Activated naive CD8-positive, alpha-beta T cell (primary cell): Measurements from ENCODE around the gene TBC1D22A.

Source experiments
- H3K27ac Mint-ChIP-seq: one replicate; pipeline ENCODE4 v1.8.0; 2021; ENCODE audit warnings: mixed read lengths
- H3K27me3 Mint-ChIP-seq: one replicate; pipeline ENCODE4 v1.8.0; 2021; ENCODE audit warnings: mixed read lengths
- H3K36me3 Mint-ChIP-seq: one replicate; pipeline ENCODE4 v1.8.0; 2021; ENCODE audit warnings: mixed read lengths
- H3K4me1 Mint-ChIP-seq: one replicate; pipeline ENCODE4 v1.8.0; 2021; ENCODE audit warnings: low read depth, mixed read lengths
- H3K4me3 Mint-ChIP-seq: one replicate; pipeline ENCODE4 v1.8.0; 2021; ENCODE audit warnings: mild to moderate bottlenecking, mixed read lengths
- H3K9me3 Mint-ChIP-seq: one replicate; pipeline ENCODE4 v1.8.0; 2021; ENCODE audit warnings: low read depth, mixed read lengths

Gene TBC1D22A

DNA sequence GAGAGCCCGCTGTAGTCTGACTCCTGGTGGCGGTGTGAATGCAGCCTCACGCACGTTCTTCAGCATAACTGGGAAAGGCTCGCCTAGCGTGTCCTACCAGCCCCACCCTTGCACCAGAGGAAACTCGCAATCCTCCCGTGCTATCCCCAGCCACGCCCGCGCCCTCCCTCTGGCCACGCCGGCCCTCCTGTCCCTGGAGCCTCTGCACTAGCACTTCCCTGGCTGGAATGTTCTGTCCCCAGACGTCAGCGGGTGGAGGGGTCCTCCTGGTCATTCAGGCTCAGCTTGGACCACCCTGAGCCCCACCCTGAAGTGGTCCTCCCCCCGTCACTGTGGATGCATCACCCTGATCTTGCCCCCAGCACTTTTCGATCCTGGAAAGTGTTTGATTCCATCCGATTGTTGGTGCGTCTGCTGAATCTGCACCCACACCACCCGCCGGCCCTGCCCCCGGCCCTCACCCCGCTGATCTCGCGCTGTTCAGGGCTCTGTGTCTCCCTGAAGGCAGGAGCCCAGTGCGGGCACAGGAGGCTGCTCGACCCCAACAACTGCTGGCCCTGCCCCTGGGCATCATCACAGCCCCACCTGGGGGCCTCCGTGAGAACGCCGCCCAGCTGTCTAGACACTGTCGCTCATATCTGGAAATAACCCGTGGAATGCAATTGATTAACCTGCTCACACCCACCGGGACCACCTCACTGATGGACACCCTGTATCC, 437.0 kb downstream of the TBC1D22A start:
- Mint-ChIP-seq H3K27me3 (no peaks in the 10 kb centered on the region), H3K36me3 (no peaks in the 10 kb centered on the region), H3K4me1 (no peaks in the 10 kb centered on the region), H3K4me3 (no peak overlapping the region), H3K9me3 (no peaks in the 10 kb centered on the region), H3K27ac (no peak overlapping the region)

DNA sequence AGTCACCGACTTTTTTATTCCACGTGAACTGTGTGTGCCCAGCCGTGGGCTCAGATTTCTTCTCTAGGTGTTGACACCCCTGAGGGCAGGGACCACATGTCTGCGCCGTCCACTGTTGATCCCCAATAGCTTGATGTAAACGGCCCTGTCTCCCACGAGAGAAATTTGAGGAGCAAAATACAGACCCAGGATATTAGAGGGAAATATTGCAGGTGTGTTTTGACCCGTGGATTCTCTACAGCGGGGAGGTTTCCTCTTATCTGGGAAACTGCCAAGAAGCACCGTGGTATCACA, 437.5 kb downstream of the TBC1D22A start:
- Mint-ChIP-seq H3K9me3 (no peaks in the 10 kb centered on the region), H3K27me3 (no peaks in the 10 kb centered on the region), H3K27ac (no peak overlapping the region), H3K4me3 (no peak overlapping the region), H3K36me3 (no peaks in the 10 kb centered on the region), H3K4me1 (no peaks in the 10 kb centered on the region)

DNA sequence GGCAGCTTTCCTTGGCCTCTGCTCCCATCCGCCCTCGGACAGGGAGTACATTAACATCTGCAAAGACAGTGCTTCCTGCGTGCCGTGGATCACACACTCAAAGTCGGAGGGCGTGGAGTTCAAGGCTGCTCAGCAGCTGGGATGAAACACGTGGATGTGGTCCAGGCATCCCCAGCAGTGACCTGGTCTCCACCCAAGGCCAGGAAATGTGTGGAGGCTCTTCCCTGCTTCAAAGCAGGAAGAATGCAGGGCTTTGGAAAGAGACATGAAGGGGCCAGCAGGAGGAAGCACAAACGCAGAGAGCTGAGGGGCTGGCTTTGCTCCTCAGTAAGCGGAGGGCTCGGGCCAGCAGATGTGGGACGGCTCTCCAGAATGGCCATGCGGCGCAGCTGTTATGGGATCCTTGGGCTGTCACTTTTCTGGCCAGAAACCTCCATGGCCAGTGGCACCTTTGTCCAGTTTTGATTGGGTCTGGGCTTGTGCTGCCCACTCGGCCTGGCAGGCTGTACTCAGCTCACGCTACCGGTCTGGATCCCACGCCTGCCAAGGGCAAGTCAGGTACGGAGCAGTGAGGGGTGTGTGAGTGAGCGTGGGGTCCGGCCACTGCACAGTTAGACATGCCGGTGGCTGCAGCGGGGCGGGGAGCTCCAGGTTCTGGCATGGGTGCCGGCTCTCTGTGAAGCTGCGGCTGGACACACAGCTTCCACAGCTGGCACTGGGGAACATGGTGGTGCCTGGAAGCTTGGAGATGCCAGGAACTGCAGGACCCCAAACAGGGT, 438.0 kb downstream of the TBC1D22A start:
- no peaks in the 10 kb centered on the region for H3K27me3 Mint-ChIP-seq

DNA sequence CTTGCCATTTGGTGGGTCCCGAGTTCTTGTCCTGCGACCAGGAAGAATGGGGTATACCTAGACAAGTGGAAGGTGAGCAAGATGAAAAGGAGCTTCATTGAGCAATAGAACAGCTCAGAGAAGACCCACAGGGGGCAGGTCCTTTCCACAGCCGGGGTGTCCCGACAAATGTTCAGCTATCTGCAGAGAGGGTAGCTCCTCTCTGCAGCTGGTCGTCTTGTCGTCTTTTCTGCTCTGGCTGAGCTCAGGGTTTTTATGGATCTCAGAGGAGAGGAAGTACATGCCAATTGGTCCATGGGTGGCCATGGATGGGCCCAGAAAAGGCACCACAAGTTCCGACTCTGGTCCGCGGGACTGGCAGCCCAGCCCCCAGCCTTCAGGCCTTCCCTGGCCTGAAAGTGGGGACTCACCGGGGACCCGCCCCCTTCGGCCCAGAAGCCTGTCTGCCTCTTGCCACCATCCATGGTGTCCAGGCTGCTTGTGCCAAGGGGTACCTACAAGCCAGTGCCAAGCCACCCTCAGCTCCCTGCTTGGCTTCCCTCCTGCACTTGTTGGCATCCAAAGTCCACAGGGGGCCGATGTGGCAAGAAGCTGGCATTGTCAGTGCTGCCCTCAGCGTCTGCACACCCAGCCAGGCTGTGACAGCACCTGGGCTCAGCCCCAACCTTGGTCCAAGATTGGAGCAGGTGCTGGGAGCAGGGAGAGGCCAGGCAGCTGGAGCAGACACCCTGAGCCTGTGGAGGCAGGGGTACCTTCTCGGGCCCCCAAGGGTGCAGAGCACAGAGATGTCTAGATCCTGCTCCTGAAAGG, 438.9 kb downstream of the TBC1D22A start:
- Mint-ChIP-seq H3K27me3 (no peaks in the 10 kb centered on the region), H3K36me3 (no peaks in the 10 kb centered on the region), H3K4me1 (no peaks in the 10 kb centered on the region), H3K9me3 (no peaks in the 10 kb centered on the region), H3K27ac (no peak overlapping the region), H3K4me3 (no peak overlapping the region)

More for the DNA sequence above, 438.0 kb downstream of the TBC1D22A start:
- Mint-ChIP-seq H3K27ac (no peak overlapping the region), H3K4me1 (no peaks in the 10 kb centered on the region), H3K9me3 (no peaks in the 10 kb centered on the region), H3K4me3 (no peak overlapping the region), H3K36me3 (no peaks in the 10 kb centered on the region)

DNA sequence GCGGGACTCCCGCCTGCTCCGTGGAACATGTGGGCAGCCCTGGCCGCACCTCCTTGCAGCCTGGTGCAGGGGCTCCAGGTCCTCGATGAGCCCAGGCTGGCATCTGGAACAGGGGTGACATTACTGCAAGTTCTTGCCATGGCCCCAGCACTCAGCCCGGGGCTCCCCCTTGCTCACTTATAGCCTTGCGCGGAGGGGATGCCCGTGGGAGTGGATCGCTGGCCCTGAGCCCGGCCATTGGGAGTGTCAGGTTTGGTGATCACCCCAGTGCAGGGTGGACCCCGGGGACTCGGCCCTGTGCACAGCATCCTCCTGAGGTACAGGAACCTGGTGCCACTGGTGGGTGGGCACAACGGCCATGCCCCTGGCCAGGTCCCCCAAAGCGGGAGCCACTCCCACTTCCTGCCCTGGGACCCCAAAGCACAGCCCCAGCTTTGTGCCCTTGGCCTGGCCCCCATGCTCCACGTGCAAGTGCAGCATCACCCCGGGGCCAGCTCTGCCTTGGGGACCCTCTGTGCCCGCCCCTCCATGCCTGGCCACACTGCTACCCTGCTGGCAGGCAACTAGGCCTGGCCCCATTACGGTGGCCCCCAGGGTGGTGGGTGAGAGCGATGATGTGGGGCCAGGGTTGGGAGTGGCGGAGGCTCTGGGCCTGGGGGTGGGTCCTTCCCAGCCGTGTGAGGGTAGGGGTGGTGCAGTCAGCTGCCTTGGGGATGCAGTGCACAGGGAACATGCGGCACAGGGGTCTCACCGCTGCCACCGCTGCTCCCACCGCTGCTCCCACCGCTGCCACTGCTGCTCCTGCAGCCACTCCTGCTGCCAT, 439.8 kb downstream of the TBC1D22A start:
- no peak overlapping the region for H3K27ac Mint-ChIP-seq
- H3K36me3 Mint-ChIP-seq = no peaks in the 10 kb centered on the region
- H3K27me3 Mint-ChIP-seq = no peaks in the 10 kb centered on the region
- H3K9me3 Mint-ChIP-seq = no peaks in the 10 kb centered on the region
- H3K4me1 Mint-ChIP-seq = no peaks in the 10 kb centered on the region
- no peak overlapping the region for H3K4me3 Mint-ChIP-seq

DNA sequence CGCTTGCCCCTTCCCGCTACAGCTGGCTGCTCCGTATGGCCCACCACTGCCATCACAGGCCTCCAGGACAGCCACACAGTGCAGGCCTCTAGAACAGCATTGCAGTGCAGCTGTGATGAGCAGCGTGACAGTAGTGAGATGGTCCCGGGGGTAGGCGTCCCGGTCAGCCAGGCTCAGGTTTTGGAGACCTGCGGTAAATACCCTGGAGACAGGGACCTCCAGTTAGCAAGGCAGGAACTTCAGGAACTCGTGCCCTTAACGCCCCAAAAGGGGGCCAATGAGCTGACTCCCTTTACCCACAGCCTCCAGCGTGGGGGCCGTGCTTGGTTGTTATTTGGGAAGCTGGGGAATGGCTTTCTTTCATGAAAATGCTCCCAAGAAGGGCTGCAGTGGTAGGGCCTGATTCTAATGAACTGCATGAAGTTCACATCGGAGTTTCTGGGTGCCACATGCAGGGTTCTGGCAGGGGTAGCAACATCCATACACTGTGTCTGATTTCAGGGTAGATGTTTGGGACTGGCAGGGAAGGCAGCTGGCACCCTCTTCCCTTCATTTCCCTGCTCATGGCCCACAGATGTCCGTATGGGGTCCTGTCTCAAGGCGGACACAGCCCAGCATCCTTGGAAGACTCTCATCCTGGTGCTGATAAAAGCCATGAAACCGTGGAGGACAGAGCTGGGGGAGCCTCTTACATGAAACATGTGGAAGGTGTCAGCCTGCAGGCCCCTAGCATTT, 440.5 kb downstream of the TBC1D22A start:
- no peaks in the 10 kb centered on the region for H3K4me1 Mint-ChIP-seq
- no peaks in the 10 kb centered on the region for H3K9me3 Mint-ChIP-seq
- no peaks in the 10 kb centered on the region for H3K36me3 Mint-ChIP-seq
- H3K27ac Mint-ChIP-seq = no peak overlapping the region
- no peak overlapping the region for H3K4me3 Mint-ChIP-seq
- H3K27me3 Mint-ChIP-seq = no peaks in the 10 kb centered on the region

DNA sequence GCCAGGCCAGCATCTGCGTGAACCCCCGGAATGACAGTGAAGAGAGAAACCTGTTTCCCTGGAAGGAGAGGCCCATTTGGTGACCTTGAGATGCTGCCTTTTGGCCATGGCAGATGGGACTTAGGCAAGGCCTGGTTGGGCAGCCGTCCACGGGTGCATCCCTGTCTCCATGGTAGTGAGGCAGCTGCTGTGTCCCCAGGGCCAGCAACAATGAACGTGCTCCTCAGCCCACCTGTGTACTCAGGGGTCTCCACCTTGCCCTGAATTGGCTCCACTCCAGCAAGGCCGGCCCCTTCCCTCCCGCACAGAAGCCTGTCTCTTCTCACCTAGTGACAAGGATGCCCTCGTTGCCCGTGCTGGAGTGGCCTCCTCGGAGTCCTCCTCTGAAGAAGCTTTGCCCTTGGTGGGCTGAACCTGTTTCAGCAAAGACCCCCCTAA, 441.1 kb downstream of the TBC1D22A start:
- no peaks in the 10 kb centered on the region for H3K27me3 Mint-ChIP-seq
- no peak overlapping the region for H3K27ac Mint-ChIP-seq
- no peaks in the 10 kb centered on the region for H3K4me1 Mint-ChIP-seq
- no peaks in the 10 kb centered on the region for H3K9me3 Mint-ChIP-seq
- H3K4me3 Mint-ChIP-seq = no peak overlapping the region
- H3K36me3 Mint-ChIP-seq = no peaks in the 10 kb centered on the region

DNA sequence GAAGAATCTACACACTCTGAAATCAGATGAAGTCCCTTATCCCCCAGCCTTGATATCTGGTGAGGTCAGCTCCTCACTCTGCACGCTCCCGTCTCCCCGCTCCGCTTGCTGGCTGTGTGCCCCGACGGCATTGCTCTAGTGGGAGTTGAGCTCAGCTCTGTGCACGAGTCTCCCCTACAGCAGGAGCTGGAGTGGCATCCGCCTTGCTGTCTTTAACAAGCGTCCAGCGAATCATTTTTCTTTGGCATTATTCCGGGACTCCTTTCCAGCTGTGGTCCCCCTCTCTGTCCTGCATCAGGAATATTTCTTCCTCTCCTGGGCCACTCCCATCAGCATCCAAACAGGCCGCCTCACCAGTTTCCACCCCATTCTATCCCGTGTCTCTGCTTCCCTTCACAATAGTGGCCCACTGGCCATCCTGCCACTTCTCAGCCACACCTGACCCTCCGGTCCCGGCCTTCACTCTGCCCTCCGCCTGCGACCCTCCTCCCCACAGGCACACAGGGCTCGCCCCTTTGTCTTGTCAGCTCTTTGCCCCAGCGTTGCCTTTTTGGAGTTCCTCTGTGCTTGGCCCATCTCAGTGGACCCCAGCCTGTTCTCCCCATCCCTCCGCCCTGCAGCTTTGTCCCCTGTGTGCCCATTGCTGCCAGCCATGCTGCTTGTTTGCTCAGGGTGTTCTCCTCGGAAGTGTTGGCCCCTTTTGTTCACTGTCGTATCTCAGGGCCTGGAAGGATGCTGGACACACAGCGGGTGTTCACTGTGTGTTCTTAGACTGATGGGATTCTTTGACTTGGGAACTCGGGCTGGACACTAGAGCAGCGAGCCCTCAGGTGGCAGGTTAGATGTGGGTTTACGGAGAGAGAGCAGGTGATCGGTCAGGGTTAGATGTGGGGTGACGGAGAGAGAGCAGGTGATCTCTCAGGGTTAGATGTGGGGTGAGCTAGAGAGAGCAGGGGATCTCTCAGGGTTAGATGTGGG, 441.8 kb downstream of the TBC1D22A start:
- Mint-ChIP-seq H3K27me3 (no peaks in the 10 kb centered on the region), H3K36me3 (no peaks in the 10 kb centered on the region), H3K27ac (no peak overlapping the region), H3K4me3 (no peak overlapping the region), H3K9me3 (no peaks in the 10 kb centered on the region), H3K4me1 (no peaks in the 10 kb centered on the region)

DNA sequence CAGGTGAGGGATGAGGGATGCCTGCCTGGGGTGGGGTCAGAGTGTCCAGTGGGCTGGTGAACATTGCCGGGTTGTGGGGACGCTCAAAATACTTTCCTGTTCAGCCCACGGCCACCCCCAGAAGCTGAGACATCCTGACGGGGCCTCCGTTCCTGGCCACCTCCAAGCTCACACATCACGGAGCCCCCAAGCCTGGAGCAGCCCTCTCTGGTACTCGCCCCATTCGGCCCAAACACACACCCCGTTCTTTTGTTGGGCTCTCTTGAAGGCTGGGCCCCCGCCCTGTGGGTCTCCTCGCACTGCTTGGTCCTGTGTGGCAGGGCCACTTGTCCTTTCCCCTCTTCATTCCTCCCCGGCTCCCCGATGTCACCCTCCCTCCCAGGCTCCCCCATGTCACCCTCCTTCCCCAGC, 442.6 kb downstream of the TBC1D22A start:
- Mint-ChIP-seq H3K27ac (no peak overlapping the region), H3K9me3 (no peaks in the 10 kb centered on the region), H3K4me3 (no peak overlapping the region), H3K36me3 (no peaks in the 10 kb centered on the region), H3K4me1 (no peaks in the 10 kb centered on the region), H3K27me3 (no peaks in the 10 kb centered on the region)

DNA sequence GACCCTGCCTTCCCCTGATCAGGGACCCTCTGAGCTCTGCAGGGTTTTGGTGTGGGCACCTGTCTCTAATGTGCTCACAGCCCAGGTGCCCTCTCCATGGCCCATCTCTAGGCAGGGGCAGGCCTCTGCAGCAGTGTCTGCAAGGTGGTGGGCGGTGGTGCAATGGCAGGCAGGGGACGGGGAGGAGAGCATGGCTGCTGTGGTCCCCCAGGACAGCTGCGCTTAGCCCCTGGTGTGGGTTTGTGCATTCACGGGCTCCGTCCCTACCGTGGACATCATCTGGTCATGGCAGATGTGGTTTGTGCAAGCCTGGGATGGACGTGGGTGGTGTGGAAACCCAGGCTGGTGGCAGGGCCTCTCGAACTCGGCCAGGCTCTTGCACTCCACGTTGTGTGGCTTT, 443.1 kb downstream of the TBC1D22A start:
- Mint-ChIP-seq H3K27me3 (no peaks in the 10 kb centered on the region), H3K4me1 (no peaks in the 10 kb centered on the region), H3K9me3 (no peaks in the 10 kb centered on the region), H3K4me3 (no peak overlapping the region), H3K36me3 (no peaks in the 10 kb centered on the region), H3K27ac (no peak overlapping the region)

DNA sequence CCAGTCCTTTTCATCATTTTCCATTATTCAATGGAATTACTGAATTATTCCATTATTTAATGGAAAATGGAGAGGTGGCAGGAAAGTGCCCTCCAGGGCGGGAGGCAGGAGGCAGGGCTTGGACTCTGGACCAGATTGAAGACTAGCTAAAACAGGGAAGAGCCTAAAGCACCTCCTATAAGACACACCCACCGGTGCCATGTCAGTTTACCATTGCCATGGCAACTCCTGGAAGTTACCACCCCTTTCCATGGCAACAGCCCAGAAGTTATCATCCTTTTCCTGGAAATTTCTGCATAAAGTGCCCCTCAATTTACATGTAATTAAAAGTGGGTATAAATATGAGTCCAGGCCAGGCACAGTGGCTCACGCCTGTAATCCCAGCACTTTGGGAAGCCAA, 443.7 kb downstream of the TBC1D22A start:
- Mint-ChIP-seq H3K36me3 (no peaks in the 10 kb centered on the region), H3K27ac (no peak overlapping the region), H3K27me3 (no peaks in the 10 kb centered on the region), H3K4me1 (no peaks in the 10 kb centered on the region), H3K4me3 (no peak overlapping the region), H3K9me3 (no peaks in the 10 kb centered on the region)

DNA sequence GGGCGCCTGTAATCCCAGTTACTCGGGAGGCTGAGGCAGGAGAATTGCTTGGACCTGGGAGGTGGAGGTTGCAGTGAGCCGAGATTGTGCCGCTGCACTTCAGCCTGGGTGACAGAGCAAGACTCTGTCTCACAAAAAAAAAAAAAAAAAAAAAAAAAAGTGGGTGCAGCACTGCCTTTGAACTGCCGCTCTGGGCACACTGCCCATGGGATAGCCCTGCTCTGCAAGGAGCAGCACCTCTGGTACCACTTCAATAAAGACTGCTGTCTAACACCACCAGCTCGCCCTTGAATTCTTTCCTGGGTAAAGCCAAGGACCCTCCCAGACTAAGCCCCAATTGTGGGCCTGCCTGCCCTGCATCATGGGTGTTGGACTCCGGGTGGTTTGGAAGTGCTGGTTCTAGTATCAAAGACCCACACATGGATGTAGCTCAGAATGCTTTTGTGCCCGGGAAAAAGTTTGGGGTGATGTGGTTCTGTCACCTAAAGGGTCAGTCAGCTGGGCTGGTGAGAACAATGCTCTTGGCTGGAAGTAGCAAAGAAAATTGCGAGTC, 444.3 kb downstream of the TBC1D22A start:
- Mint-ChIP-seq H3K4me3 (no peak overlapping the region), H3K27me3 (no peaks in the 10 kb centered on the region), H3K9me3 (no peaks in the 10 kb centered on the region), H3K4me1 (no peaks in the 10 kb centered on the region), H3K36me3 (no peaks in the 10 kb centered on the region), H3K27ac (no peak overlapping the region)

DNA sequence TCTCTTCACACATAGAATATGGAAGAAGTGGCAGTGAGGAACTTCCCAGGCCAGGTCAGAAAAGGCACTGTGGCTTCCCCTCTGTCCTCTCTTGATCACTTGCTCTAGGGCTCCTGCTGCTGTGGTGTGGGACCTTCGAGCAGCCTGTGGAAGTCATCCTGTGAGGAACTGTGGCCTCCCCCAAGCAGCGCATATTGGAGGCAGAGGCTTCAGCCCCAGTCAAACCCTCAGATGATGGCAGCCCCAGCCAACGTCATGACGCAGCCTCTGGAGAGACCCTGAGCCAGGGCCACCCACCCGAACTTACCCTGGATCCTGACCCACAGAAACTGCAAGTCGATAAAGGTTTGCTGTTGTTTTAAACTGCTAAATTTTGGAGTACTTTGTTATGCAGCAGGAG, 444.9 kb downstream of the TBC1D22A start:
- Mint-ChIP-seq H3K36me3 (no peaks in the 10 kb centered on the region), H3K4me1 (no peaks in the 10 kb centered on the region), H3K9me3 (no peaks in the 10 kb centered on the region), H3K27me3 (no peaks in the 10 kb centered on the region), H3K27ac (no peak overlapping the region), H3K4me3 (no peak overlapping the region)
